ENCODE results near the gene KRTAP22-2. TPM values are rescaled to one million over a fixed set of nuclear protein-coding genes. Genes with fewer than 3 reads are reported as not detected.

KRTAP22-2 gene
- total RNA-seq, 4 donors from 2014 or later: not detected

- intact Hi-C loops (cut with DNase I; ENCODE audit: low total_unique reads): no loop called here
- DNase-seq (ENCODE audit: low spot score in 2 of 2): no peak
Observed at GRCh38 chr21:30580132-30580531, 10.1 kb downstream of the KRTAP22-2 start.

GRCh38 chr21:30579346-30579745 is 10.9 kb downstream of the KRTAP22-2 start:
- 36 to 38% methylated on average over 1 of the region's 1 CpG for WGBS, 2 donors
- TF ChIP-seq CTCF (IDR thresholded peaks at IDR 0.05): no peak
- no peak for TF ChIP-seq POLR2A (IDR thresholded peaks at IDR 0.05)
- no peak for DNase-seq (ENCODE audit: low spot score in 2 of 2)
- no peak overlapping the region for H3K4me3 ChIP-seq (ENCODE audit: low read depth, poor library complexity, severe bottlenecking)
- intact Hi-C loops (cut with DNase I; ENCODE audit: low total_unique reads): no loop called here

More at GRCh38 chr21:30580132-30580531, 10.1 kb downstream of the KRTAP22-2 start:
- no peak overlapping the region for H3K4me3 ChIP-seq (ENCODE audit: low read depth, poor library complexity, severe bottlenecking)
- 71 to 73% methylated on average over 3 of the region's 3 CpGs for WGBS, 2 donors
- no peak for TF ChIP-seq CTCF (IDR thresholded peaks at IDR 0.05)
- TF ChIP-seq POLR2A (IDR thresholded peaks at IDR 0.05): no peak

GRCh38 chr21:30577766-30578165 is 12.4 kb downstream of the KRTAP22-2 start:
- intact Hi-C loops (cut with DNase I; ENCODE audit: low total_unique reads): no loop called here
- no peak for TF ChIP-seq POLR2A (IDR thresholded peaks at IDR 0.05)
- TF ChIP-seq CTCF (IDR thresholded peaks at IDR 0.05): no peak
- H3K4me3 ChIP-seq (ENCODE audit: low read depth, poor library complexity, severe bottlenecking): no peak overlapping the region
- no peak for DNase-seq (ENCODE audit: low spot score in 2 of 2)

GRCh38 chr21:30567617-30568016 is 22.6 kb downstream of the KRTAP22-2 start:
- H3K4me3 ChIP-seq (ENCODE audit: low read depth, poor library complexity, severe bottlenecking): no peak overlapping the region
- intact Hi-C loops (cut with DNase I; ENCODE audit: low total_unique reads): no loop called here
- TF ChIP-seq POLR2A (IDR thresholded peaks at IDR 0.05) (no peak), CTCF (IDR thresholded peaks at IDR 0.05) (no peak)
- DNase-seq (ENCODE audit: low spot score in 2 of 2): no peak

GRCh38 chr21:30563630-30564029 is 26.6 kb downstream of the KRTAP22-2 start:
- DNase-seq (ENCODE audit: low spot score in 2 of 2): no peak
- 89 to 92% methylated on average over 2 of the region's 2 CpGs for WGBS, 2 donors
- no peak overlapping the region for H3K4me3 ChIP-seq (ENCODE audit: low read depth, poor library complexity, severe bottlenecking)
- TF ChIP-seq POLR2A (IDR thresholded peaks at IDR 0.05) (no peak), CTCF (IDR thresholded peaks at IDR 0.05) (no peak)
- intact Hi-C loops (cut with DNase I; ENCODE audit: low total_unique reads): no loop called here

GRCh38 chr21:30563072-30563471 is 27.1 kb downstream of the KRTAP22-2 start:
- intact Hi-C loops (cut with DNase I; ENCODE audit: low total_unique reads): no loop called here
- H3K4me3 ChIP-seq (ENCODE audit: low read depth, poor library complexity, severe bottlenecking): no peak overlapping the region
- 65 to 82% methylated on average over 6 of the region's 6 CpGs for WGBS, 2 donors
- DNase-seq (ENCODE audit: low spot score in 2 of 2): no peak
- TF ChIP-seq POLR2A (IDR thresholded peaks at IDR 0.05) (no peak), CTCF (IDR thresholded peaks at IDR 0.05) (no peak)

Data from lower leg skin (tissue), 4 donors.